Measurements from ENCODE around the gene TSSK2.

Gene TSSK2

GRCh38 chr22:19172213-19173046 is 41.3 kb downstream of the TSSK2 start:
- no peak for DNase-seq

- DNase-seq, result no peak
Observed at GRCh38 chr22:19173047-19174035, 42.2 kb downstream of the TSSK2 start.

- no peak for DNase-seq
Observed at GRCh38 chr22:19174106-19175025, 43.3 kb downstream of the TSSK2 start.

GRCh38 chr22:19175026-19175601 is 44.0 kb downstream of the TSSK2 start:
- no peak for DNase-seq

GRCh38 chr22:19175602-19176174 is 44.6 kb downstream of the TSSK2 start:
- no peak for DNase-seq

- no peak for DNase-seq
Observed at GRCh38 chr22:19176175-19176643, 45.1 kb downstream of the TSSK2 start.

- DNase-seq, result no peak
Observed at GRCh38 chr22:19176732-19177131, 45.6 kb downstream of the TSSK2 start.

- DNase-seq, result no peak
Observed at GRCh38 chr22:19177164-19178064, 46.3 kb downstream of the TSSK2 start.

GRCh38 chr22:19178065-19178656 is 47.1 kb downstream of the TSSK2 start:
- peak; percentile 36 to 71 (median 62) for DNase-seq

GRCh38 chr22:19178657-19179496 is 47.8 kb downstream of the TSSK2 start, which contains the start of gene SLC25A1:
TSS of gene SLC25A1 (minus strand) at chr22:19178736. CDS start at chr22:19178673, 63 bp downstream.
- peak in 5 of 6 experiments; percentile 55 to 75 (median 65) for DNase-seq

- peak in 1 of 6 experiments; percentile 37 for DNase-seq
Observed at GRCh38 chr22:19179497-19180048, 48.5 kb downstream of the TSSK2 start.

GRCh38 chr22:19180234-19180633 is 49.1 kb downstream of the TSSK2 start:
- DNase-seq, result no peak

GRCh38 chr22:19180740-19181410 is 49.8 kb downstream of the TSSK2 start:
- no peak for DNase-seq

GRCh38 chr22:19181786-19182471 is 50.8 kb downstream of the TSSK2 start:
- DNase-seq, result no peak

Measured in stimulated activated naive CD4-positive, alpha-beta T cell (primary cell).